Neural crest cell (in vitro differentiated cells): ENCODE data around the gene ERN1. TPM values are rescaled to one million over a fixed set of nuclear protein-coding genes. Genes with fewer than 3 reads are reported as not detected.
A peak's percentile ranks its signal among the peaks of the same experiment; 100 is the strongest.

Source experiments
- DNase-seq: peaks from one replicate; pipeline ENCODE4 v3.0.0; 2021; ENCODE audit warnings: low read depth, mixed read lengths, low spot score
- H3K27ac Mint-ChIP-seq: one replicate; pipeline ENCODE4 v1.8.0; 2021; ENCODE audit warnings: mild to moderate bottlenecking, mixed read lengths; ENCODE audit not compliant: unreplicated experiment
- H3K27me3 Mint-ChIP-seq: 2 replicates; pipeline ENCODE4 v1.8.0; 2021; ENCODE audit warnings: low read depth, mild to moderate bottlenecking, mixed read lengths
- H3K36me3 Mint-ChIP-seq: 2 replicates; pipeline ENCODE4 v1.8.0; 2021; ENCODE audit warnings: low read depth, mild to moderate bottlenecking, mixed read lengths
- H3K4me1 Mint-ChIP-seq: 2 replicates; pipeline ENCODE4 v1.8.0; 2021; ENCODE audit warnings: mixed read lengths
- H3K4me3 Mint-ChIP-seq: one replicate; pipeline ENCODE4 v1.8.0; 2021; ENCODE audit warnings: mild to moderate bottlenecking, mixed read lengths
- H3K9me3 Mint-ChIP-seq: 2 replicates; pipeline ENCODE4 v1.8.0; 2021; ENCODE audit warnings: mixed read lengths
- CTCF ChIP-seq: fragments of 200-600 bp; sonication (generic); conservative IDR thresholded peaks from 2 replicates; pipeline ENCODE4 v1.5.0; 2021; ENCODE audit warnings: antibody characterized with exemption, mild to moderate bottlenecking
- total RNA-seq: library from RNA; stranded (reverse); gene quantifications from 2 replicates; pipeline ENCODE4 v1.2.1, GENCODE V29; 2021

The ERN1 gene
- total RNA-seq, 1 donor from 2014 or later, result 8.5 TPM

GRCh38 chr17:64133546-64134215 is 3.7 kb upstream of the ERN1 start:
- Mint-ChIP-seq H3K27ac (no peak overlapping the region), H3K27me3 (peaks cover 15% of the 10 kb centered on the region), H3K4me1 (peaks cover 16% of the 10 kb centered on the region), H3K9me3 (no peaks in the 10 kb centered on the region), H3K36me3 (no peaks in the 10 kb centered on the region), H3K4me3 (peak overlapping the region; percentile 41)
- peak; percentile 83 for TF ChIP-seq CTCF
- peak; percentile 28 for DNase-seq

- Mint-ChIP-seq H3K9me3 (no peaks in the 10 kb centered on the region), H3K4me3 (peak overlapping the region; percentile 27), H3K36me3 (no peaks in the 10 kb centered on the region), H3K27ac (no peak overlapping the region), H3K27me3 (peaks cover 15% of the 10 kb centered on the region), H3K4me1 (peaks cover 17% of the 10 kb centered on the region)
- DNase-seq, result no peak
- no peak for TF ChIP-seq CTCF
Observed at GRCh38 chr17:64131606-64132270, 1.8 kb upstream of the ERN1 start.

- Mint-ChIP-seq H3K4me3 (peak overlapping the region; percentile 85), H3K4me1 (peaks cover 17% of the 10 kb centered on the region), H3K36me3 (no peaks in the 10 kb centered on the region), H3K9me3 (no peaks in the 10 kb centered on the region), H3K27ac (peak overlapping the region; percentile 83), H3K27me3 (peaks cover 15% of the 10 kb centered on the region)
- no peak for TF ChIP-seq CTCF
- no peak for DNase-seq
Observed at GRCh38 chr17:64130559-64131001, 636 bp upstream of the ERN1 start.

DNA sequence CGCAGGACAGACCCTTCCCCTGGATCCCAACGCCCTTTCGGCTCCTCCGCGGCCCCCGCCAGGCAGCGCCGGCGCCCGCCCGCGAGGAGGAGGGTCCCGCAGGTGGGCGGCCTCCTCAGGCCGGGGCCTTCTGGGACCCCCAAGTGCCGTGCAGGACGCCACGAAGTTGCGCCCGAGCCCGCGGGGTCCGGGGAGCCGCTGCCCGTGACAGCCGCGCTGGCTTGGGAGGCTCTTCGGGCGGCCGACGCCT is 504 bp downstream of the ERN1 start:
- peaks cover 15% of the 10 kb centered on the region for H3K27me3 Mint-ChIP-seq
- H3K27ac Mint-ChIP-seq, result no peak overlapping the region
- no peaks in the 10 kb centered on the region for H3K36me3 Mint-ChIP-seq
- peaks cover 17% of the 10 kb centered on the region for H3K4me1 Mint-ChIP-seq
- no peak for DNase-seq
- peak overlapping the region; percentile 90 for H3K4me3 Mint-ChIP-seq
- TF ChIP-seq CTCF, result no peak
- H3K9me3 Mint-ChIP-seq, result no peaks in the 10 kb centered on the region

DNA sequence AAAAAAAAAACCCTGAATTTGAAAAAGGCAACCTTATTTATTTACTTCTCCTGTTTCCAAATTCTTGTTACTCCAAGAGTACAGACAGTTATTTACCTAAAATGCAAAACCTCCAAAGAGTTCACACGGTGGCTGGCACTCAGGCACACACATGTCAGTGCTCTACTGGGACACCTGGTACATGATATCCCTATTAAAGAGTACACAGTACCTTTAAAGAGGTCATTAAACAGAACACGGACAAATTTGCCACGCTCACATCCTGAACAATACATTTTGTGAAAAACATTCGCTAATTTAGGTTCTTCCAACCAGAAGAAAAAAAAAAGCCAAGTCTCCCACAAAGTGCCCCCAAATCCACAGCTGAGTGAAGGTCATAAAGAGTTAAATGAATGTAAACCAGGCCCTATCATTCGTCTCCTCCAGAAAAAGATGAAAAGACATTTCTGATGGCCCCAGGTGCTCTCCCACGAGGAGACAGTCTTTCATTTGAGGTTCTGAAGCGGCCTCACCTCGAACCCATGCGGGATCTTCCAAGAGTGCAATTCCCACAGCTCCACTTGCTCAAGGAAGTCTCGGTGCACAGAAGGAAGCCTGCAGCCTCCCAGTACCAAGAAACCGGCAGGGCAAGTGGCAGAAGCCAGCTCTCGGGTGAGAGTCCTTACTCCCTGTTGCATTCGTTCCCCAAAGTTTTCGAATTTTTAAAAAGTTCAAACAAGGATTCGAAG is 993 bp downstream of the ERN1 start:
- peaks cover 17% of the 10 kb centered on the region for H3K4me1 Mint-ChIP-seq
- H3K36me3 Mint-ChIP-seq, result no peaks in the 10 kb centered on the region
- H3K27ac Mint-ChIP-seq, result peak overlapping the region; percentile 47
- H3K27me3 Mint-ChIP-seq, result peaks cover 15% of the 10 kb centered on the region
- peaks cover 1% of the 10 kb centered on the region for H3K9me3 Mint-ChIP-seq
- peak overlapping the region; percentile 90 for H3K4me3 Mint-ChIP-seq
- no peak for TF ChIP-seq CTCF
- DNase-seq, result no peak
